Renal cortex interstitium (tissue), 11 donors: ENCODE data around the gene IGSF23. TPM values are rescaled to one million over a fixed set of nuclear protein-coding genes. Genes with fewer than 3 reads are reported as not detected.
"Not testable (repeated sequence)": the region's sequence is repeated elsewhere in the genome, so short reads cannot be mapped to it uniquely, and the experiment has no call there.

Source experiments
- DNase-seq, 11 donors: peaks; one replicate each; pipeline ENCODE4 v3.0.0-alpha.2; 2013; ENCODE audit warnings: low read depth in 9 of 11, low spot score in 4 of 11; ENCODE audit errors: extremely low read depth in 1 of 11
- polyA plus RNA-seq, 3 donors: library from polyadenylated mRNA; unstranded; fragments of 120-200 nt; gene quantifications; one replicate each; pipeline ENCODE4 v1.2.1, GENCODE V29; 2013; ENCODE audit not compliant: insufficient read length in 3 of 3

IGSF23 gene
- polyA plus RNA-seq, 3 donors = 0.83 to 2.4 (median 0.92) TPM

GRCh38 chr19:44607049-44607448, 6.3 kb upstream of the IGSF23 start:
- peak in 1 of 11 donors; percentile 33 for DNase-seq

DNA sequence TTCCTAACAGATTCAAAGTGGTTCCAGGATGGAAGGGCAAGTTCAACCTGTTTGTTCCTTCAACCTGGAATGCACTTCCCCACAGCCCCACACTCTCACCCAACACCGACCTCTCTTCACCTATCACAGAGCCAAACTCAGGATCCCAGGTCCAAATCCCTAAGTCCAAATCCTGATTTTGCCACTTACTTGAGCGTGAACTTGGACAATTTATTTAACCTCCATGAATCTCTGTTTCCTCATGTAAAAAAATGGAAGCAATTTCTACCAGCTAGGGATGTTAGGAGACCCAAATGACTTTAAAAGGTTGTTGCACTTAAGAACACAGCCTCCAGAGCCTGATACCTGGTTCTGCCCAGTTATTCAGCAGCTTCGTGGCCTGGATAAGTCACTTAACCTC, 5.4 kb upstream of the IGSF23 start:
- DNase-seq = no peak

GRCh38 chr19:44608391-44608821, 5.0 kb upstream of the IGSF23 start:
- DNase-seq = peak in 7 of 11 donors; percentile 19 to 63 (median 52)

DNA sequence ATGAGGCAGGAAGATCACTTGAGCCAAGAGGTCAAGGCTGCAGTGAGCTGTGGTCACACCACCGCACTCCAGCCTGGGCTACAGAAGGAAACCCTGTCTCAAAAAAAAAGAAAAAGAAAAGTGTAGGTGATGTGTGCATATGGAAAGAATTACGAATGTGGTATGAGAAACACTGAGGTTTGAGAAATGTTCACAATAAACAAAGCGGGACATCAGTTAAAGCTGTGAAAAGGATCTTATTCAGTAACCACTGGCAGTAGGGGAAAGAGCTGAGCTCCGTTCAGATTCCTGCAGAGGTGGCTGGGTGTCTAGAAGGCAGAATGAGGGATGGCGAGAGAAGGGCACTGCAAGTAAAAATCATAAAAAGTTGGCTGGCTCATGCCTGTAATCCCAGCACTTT, 4.1 kb upstream of the IGSF23 start:
- DNase-seq = no peak

DNA sequence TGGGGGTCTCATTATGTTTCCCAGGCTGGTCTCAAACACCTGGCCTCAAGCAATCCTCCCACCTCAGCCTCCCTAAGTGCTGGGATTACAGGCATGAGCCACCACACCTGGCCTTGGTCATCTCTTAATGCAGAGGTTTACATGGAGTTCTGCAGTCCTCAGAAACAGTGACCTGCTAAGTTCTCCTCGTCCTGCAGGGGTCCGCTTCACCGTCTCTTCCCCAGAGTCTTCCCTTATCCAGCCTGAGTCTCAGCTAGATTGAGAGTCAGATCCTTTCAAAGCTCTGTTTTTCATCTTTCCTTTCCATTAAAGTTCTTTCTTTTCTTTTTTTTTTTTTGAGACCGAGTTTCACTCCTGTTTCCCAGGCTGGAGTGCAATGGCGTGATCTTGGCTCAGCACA, 2.9 kb upstream of the IGSF23 start:
- peak in 1 of 11 donors; percentile 35 for DNase-seq

DNA sequence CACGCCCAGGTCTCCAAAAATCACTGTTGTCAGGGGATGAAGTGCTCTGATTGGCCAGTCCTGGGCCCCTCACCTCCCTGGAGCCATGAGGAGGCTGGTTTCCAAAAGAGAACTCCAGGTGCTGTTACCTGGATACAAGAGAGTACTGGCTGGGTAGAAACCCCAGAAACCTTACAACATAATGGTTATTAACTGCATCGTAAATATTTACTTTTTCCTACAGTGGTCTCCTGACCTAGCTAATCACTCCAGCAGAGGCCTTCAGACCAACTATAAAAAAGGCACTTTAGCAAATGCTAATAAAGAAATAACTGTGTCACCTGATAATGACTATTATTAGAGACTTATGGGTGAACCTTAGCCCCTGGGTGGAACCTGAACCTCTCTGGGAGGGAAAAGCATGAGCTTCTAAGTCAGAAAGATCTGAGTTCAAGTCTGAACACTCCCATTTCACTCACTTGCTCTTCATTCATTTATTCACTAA, 1.5 kb upstream of the IGSF23 start:
- no peak for DNase-seq

DNA sequence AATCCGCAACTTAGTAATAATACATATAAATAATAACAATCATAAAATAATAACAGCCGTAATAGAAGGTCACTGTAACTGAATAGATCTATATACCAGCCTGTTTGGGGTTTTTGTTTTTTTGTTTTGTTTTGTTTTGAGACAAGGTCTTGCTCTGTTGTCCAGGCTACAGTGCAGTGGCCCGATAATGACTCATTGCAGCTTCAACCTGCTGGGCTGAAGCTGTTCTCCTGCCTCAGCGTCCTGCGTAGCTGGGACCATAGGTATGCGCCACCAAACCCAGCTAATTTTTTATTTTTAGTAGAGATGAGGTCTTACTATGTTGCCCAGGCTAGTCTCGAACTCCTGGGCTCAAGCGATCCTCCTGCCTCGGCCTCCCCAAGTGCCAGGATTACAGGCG, 950 bp downstream of the IGSF23 start:
- no peak for DNase-seq

DNA sequence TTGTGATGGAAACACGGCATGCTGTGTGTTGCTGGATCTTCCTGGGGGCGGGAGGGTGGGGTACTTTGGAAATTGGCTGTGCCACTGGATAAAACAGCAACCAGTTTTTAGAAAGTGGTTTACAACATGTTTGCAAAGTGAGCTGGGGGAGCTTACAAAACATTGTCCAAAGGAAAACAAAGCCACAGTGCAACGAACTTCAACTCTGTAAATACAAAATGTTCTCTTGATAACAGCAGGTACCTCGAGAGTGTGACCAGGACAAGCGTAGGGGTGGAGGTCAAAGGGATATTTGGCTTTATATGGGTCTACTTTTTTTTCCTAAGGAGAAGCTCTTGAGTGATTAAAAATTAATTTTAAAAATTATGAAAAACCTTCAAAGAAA, 2.5 kb downstream of the IGSF23 start:
- DNase-seq = no peak

DNA sequence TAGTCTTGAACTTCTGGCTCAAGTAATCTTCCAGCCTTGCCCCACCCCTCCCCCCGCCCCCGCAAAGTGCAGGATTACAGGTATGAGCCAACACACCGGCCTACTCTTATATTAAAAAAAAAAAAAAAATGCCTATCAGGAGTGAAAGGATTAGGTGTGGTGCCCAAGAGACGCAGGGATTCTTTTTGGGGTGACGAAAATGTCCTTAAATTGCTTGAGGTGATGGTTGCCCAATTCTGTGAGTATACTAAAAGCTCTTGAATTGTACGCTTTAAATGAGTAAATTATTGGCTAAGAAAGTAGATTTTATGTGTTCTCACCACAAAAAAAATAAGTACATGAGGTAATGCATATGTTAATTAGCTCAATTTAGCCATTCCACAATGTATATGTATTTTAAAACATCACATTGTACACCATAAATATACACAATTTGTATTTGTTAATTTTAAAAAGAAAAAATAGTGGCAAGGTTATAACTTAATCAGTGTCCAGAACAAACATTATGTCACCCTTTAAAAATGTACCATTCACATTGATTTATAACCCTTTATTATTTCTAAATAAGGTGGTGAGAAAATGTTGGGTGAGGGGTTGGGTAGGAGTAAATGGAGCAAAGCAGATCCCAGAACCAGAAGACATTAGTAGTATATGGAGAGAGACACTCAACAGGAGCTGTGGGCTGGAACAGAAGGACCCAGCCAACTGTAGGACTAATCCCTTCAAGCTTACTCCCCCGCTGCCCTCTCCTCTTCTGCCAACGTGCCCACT, 3.9 kb downstream of the IGSF23 start:
- no peak for DNase-seq

DNA sequence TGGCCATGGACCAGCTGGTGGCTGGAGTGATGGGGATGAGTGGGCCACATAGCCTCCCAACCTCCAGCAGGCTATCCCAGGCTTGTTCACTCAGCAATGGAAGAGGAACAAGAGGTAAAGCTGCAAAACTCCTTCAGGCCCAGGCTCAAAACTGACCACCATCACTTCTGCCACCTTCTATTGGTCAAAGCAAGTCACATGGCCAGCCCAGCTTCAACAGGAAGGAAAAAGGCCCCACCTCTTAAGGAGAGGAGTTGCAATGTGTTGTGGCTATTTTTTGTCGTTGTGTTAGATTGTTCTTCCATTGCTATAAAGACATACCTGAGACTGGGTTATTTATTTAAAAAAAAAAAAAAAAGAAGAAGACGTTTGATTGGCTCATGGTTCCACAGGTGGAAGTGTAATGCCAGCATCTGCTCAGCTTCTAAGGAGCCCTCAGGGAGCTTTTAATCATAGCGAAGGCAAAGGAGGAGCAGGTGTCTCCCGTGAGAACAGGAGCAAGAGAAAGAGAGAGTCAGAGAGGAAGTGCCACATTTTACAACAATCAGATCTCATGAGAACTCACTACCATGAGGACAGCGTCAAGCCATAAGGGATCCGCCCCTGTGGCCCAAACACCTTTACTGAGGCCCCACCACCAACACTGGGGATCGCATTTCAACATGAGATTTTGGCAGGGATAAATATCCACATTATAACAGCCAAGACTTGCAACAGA, 5.4 kb downstream of the IGSF23 start:
- DNase-seq = no peak

- DNase-seq = no peak
Observed at GRCh38 chr19:44620667-44621066, 7.3 kb downstream of the IGSF23 start.

GRCh38 chr19:44621367-44621766, 8.0 kb downstream of the IGSF23 start:
- DNase-seq = no peak

DNA sequence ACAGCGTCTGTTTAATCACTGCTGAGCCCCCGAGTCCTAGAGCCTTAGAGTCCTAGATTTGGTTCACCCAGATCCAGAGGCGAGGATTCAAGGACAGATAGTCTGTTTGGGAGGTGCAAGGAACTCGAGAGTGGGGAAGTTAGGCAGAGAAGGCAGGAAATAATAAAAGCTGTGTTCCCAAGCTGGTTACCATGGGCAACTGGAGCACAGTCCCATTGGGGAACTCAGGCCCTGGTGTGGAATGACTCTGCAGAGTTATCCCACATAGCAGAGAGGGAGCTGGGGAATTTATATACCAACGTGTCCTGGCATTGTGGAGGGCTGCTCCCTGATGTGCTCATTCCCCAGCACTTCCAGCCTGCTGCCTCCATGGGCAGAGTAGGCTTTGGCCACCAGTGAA, 9.7 kb downstream of the IGSF23 start:
- no peak for DNase-seq

GRCh38 chr19:44623626-44624025, 10.3 kb downstream of the IGSF23 start:
- DNase-seq = no peak

- no peak for DNase-seq
Observed at GRCh38 chr19:44624840-44625354, 11.5 kb downstream of the IGSF23 start.

DNA sequence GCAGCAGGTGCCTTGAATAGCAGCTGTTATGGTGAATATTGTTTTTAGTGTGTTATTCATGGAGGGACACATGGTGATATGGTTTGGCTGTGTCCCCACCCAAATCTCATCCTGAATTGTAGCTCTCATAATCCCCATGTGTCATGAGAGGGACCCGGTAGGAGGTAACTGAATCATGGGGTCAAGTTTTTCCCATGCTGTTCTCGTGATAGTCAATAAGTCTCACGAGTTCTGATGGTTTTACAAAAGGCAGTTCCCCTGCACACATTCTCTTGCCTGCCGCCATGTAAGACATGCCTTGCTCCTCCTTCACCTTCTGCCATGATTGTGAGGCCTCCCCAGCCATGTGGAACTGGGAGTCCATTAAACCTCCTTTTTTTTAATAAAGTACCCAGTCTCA, 12.3 kb downstream of the IGSF23 start:
- not testable (repeated sequence) for DNase-seq

DNA sequence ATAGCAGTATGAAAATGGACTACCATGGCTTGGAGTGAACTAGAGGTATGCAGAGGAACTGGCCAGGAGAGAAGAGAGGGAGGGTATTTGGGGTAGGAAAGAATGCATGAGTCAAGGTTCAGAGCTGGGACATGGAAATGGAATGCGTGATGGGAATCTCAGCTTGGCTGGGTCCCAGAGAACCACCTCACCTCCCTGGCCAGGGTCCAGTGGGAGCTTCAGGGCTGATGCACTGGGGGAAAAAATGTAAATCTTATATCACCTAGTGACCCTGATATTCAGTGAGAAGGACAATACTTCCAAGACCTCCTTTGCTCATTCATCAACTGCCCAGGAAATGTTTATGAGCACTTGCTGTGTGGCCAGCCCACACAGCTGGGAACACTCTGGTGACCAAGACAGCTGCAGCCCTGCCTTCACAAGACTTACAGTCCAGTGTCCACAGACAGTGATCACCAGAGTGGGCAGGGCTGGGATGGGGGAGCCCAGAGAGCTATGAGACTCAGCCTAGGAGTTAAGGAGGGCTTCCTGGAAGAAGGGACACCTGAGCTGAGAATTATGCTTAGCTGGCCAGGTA, 12.8 kb downstream of the IGSF23 start:
- DNase-seq = no peak

DNA sequence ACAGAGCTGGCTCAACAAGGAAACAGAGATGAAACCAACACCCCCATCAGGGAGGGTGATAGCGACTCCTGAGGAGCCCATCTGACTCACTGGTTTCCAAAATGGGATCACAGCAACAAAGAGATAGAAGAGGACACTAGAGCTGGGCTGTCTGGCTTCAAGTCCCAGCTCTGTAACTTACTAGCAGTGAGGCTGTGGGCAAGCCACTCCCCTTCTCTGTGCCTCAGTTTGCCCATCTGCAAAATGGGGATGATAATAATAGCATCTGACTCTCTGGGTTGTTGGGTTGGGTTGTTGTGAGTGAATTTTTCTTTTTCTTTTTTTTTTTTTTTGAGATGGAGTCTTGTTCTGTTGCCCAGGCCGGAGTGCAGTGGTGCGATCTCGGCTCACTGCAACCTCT, 14.3 kb downstream of the IGSF23 start:
- no peak for DNase-seq

DNA sequence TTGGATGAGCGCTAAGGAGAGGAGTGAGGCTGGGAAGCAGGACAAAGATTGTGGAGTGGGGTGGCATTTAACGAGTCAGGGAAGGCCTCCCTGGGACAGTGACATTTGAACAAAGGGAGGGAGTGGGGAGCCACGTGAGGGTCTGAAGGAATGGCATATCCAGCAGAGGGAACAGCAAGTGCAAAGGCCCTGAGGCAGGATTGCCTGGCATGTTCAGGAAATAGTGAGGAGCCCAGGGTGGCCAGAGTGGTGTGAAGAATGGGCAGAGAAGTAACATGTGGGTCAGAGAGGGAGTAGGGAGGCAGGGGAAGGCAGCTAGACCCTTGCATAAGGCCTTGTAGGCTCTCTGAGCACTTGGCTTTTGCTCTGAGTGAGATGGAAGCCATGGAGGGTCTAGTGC, 15.4 kb downstream of the IGSF23 start:
- DNase-seq = no peak

DNA sequence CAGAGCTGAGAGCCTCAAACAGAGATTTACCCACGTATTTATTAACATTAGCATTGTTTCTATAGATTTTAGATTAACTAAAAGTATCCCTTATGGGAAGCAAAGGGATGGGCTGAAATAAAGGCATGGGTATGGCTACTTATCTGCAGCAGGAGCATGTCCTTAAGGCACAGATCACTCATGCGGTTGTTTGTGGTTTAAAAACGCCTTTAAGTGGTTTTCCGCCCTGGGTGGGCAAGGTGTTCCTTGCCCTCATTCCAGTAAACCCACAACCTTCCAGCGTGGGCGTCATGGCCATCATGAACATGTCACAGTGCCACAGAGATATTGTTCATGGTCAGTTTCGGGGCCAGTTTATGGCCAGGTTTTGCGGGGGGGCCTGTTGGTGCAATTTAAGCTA, 18.2 kb downstream of the IGSF23 start:
- DNase-seq = not testable (repeated sequence)
